Smooth muscle cell (in vitro differentiated cells): ENCODE measurements around the gene IGF1. TPM values are rescaled to one million over a fixed set of nuclear protein-coding genes. Genes with fewer than 3 reads are reported as not detected.

Experiments
- DNase-seq: peaks from one replicate; lab custom pipeline; 2025; ENCODE audit not compliant: unreplicated experiment; lab: John Stamatoyannopoulos, UW
- H2AFZ ChIP-seq: fragments of 200-600 bp; sonication (generic); 2 replicates; pipeline ENCODE4 v1.6.0; 2016; ENCODE audit warnings: antibody characterized with exemption, low read depth, mild to moderate bottlenecking
- H3F3A ChIP-seq: fragments of 200-600 bp; sonication (generic); 2 replicates; pipeline ENCODE4 v1.6.0; 2017; ENCODE audit warnings: antibody characterized with exemption, low read depth
- H3K27ac ChIP-seq: fragments of 200-600 bp; sonication (generic); 2 replicates; pipeline ENCODE4 v1.5.1; 2016; ENCODE audit warnings: low read depth, mild to moderate bottlenecking
- H3K27me3 ChIP-seq: fragments of 200-600 bp; sonication (generic); 2 replicates; pipeline ENCODE4 v1.6.1; 2016; ENCODE audit warnings: low read depth, mild to moderate bottlenecking
- H3K36me3 ChIP-seq: fragments of 200-600 bp; sonication (generic); 2 replicates; pipeline ENCODE4 v1.5.1; 2016; ENCODE audit warnings: low read depth
- H3K4me1 ChIP-seq: fragments of 200-600 bp; sonication (generic); 2 replicates; pipeline ENCODE4 v1.5.1; 2016; ENCODE audit warnings: low read depth
- H3K4me2 ChIP-seq: fragments of 200-600 bp; sonication (generic); 2 replicates; pipeline ENCODE4 v1.6.0; 2016; ENCODE audit warnings: mild to moderate bottlenecking
- H3K4me3 ChIP-seq: fragments of 200-600 bp; sonication (generic); 2 replicates; pipeline ENCODE4 v1.5.1; 2016; ENCODE audit warnings: mild to moderate bottlenecking
- H3K79me2 ChIP-seq: fragments of 200-600 bp; sonication (generic); 2 replicates; pipeline ENCODE4 v1.6.0; 2016; ENCODE audit warnings: low read depth, mild to moderate bottlenecking
- H3K9ac ChIP-seq: fragments of 200-600 bp; sonication (generic); 2 replicates; pipeline ENCODE4 v1.6.0; 2016; ENCODE audit warnings: low read depth
- H3K9me3 ChIP-seq: fragments of 200-600 bp; sonication (generic); replicated peaks from 2 replicates; pipeline ENCODE4 v1.5.1; 2016; ENCODE audit warnings: low read depth
- H4K20me1 ChIP-seq: fragments of 200-600 bp; sonication (generic); 2 replicates; pipeline ENCODE4 v1.6.0; 2016; ENCODE audit warnings: low read depth
- CTCF ChIP-seq: fragments of 200-600 bp; sonication (generic); IDR thresholded peaks from 2 replicates; pipeline ENCODE4 v1.5.1; 2017; ENCODE audit warnings: borderline replicate concordance, mild to moderate bottlenecking, antibody characterized with exemption; ENCODE audit not compliant: insufficient read depth, poor library complexity, severe bottlenecking
- WGBS: methylation state at CpG from one replicate; pipeline ENCODE4 v1.1.7; 2016; ENCODE audit warnings: low lambda C conversion rate; 5-methylcytosine and 5-hydroxymethylcytosine counted together
- polyA plus RNA-seq: library from polyadenylated mRNA; unstranded; fragments of >200 nt; fragmentation: Nextera tagmentation; extraction: Ambion mirVana; gene quantifications from 2 replicates; pipeline ENCODE4 v1.2.1, GENCODE V29; 2016
- total RNA-seq: library from RNA; depleted of rRNA; stranded (reverse); fragments of >200 nt; gene quantifications from 2 replicates; pipeline ENCODE4 v1.2.3, GENCODE V29; 2014

The IGF1 gene
- total and polyA plus RNA-seq, 2 experiments from 2014 or later, result 1.3 to 8.9 TPM

GRCh38 chr12:102385343-102385742 lies 95.0 kb downstream of the IGF1 start:
- H3K4me1 ChIP-seq, result no peaks in the 10 kb centered on the region
- H3K27me3 ChIP-seq, result no peaks in the 10 kb centered on the region
- no peak overlapping the region for H3K27ac ChIP-seq
- no peak overlapping the region for H3K4me2 ChIP-seq
- H2AFZ ChIP-seq, result no peak overlapping the region
- H3F3A ChIP-seq, result no peaks in the 10 kb centered on the region
- H3K4me3 ChIP-seq, result no peak overlapping the region
- TF ChIP-seq CTCF, result no peak
- DNase-seq, result no peak
- H3K36me3 ChIP-seq, result no peaks in the 10 kb centered on the region
- no peaks in the 10 kb centered on the region for H3K9me3 ChIP-seq
- H3K79me2 ChIP-seq, result no peaks in the 10 kb centered on the region
- WGBS, result 87% methylated on average over 1 of the region's 1 CpG
- no peak overlapping the region for H3K9ac ChIP-seq
- H4K20me1 ChIP-seq, result no peaks in the 10 kb centered on the region

- H3K9ac ChIP-seq, result no peak overlapping the region
- no peak for TF ChIP-seq CTCF
- no peaks in the 10 kb centered on the region for H3F3A ChIP-seq
- WGBS, result 82% methylated on average over 3 of the region's 3 CpGs
- no peaks in the 10 kb centered on the region for H3K79me2 ChIP-seq
- no peaks in the 10 kb centered on the region for H3K27me3 ChIP-seq
- H3K4me1 ChIP-seq, result no peaks in the 10 kb centered on the region
- H3K36me3 ChIP-seq, result no peaks in the 10 kb centered on the region
- H3K4me3 ChIP-seq, result no peak overlapping the region
- H3K4me2 ChIP-seq, result no peak overlapping the region
- no peaks in the 10 kb centered on the region for H3K9me3 ChIP-seq
- H4K20me1 ChIP-seq, result no peaks in the 10 kb centered on the region
- no peak overlapping the region for H2AFZ ChIP-seq
- DNase-seq, result no peak
- no peak overlapping the region for H3K27ac ChIP-seq
These were observed 100.8 kb downstream of the IGF1 start for GRCh38 chr12:102379346-102380162.

- Histone ChIP-seq H2AFZ (no peak overlapping the region), H3K36me3 (no peaks in the 10 kb centered on the region)
- no peak for TF ChIP-seq CTCF
These were observed 103.6 kb downstream of the IGF1 start for GRCh38 chr12:102376781-102377180.

GRCh38 chr12:102376181-102376747 lies 104.1 kb downstream of the IGF1 start:
- TF ChIP-seq CTCF, result no peak
- no peak for DNase-seq
- Histone ChIP-seq H3K27ac (no peak overlapping the region), H3K4me1 (no peaks in the 10 kb centered on the region), H3K9ac (no peak overlapping the region), H2AFZ (no peak overlapping the region), H3K4me3 (no peak overlapping the region), H3K27me3 (no peaks in the 10 kb centered on the region), H3F3A (no peaks in the 10 kb centered on the region), H3K36me3 (no peaks in the 10 kb centered on the region), H4K20me1 (no peaks in the 10 kb centered on the region), H3K4me2 (no peak overlapping the region), H3K9me3 (no peaks in the 10 kb centered on the region), H3K79me2 (no peaks in the 10 kb centered on the region)
- 91% methylated on average over 5 of the region's 5 CpGs for WGBS

More at GRCh38 chr12:102376781-102377180, 103.6 kb downstream of the IGF1 start:
- H3K27me3 ChIP-seq, result no peaks in the 10 kb centered on the region
- no peak overlapping the region for H3K4me3 ChIP-seq
- H3K79me2 ChIP-seq, result no peaks in the 10 kb centered on the region
- no peak for DNase-seq
- H3F3A ChIP-seq, result no peaks in the 10 kb centered on the region
- no peak overlapping the region for H3K4me2 ChIP-seq
- H3K9ac ChIP-seq, result no peak overlapping the region
- H3K27ac ChIP-seq, result no peak overlapping the region
- no peaks in the 10 kb centered on the region for H3K9me3 ChIP-seq
- no peaks in the 10 kb centered on the region for H4K20me1 ChIP-seq
- no peaks in the 10 kb centered on the region for H3K4me1 ChIP-seq
